K562 (cell line): ENCODE data around the gene TMEM191C. TPM values are rescaled to one million over a fixed set of nuclear protein-coding genes. Genes with fewer than 3 reads are reported as not detected.
A peak's percentile ranks its signal among the peaks of the same experiment; 100 is the strongest.

Source experiments
- ATAC-seq: fragments of 200-7000 bp; cut with Tn5 transposase; 3 replicates; pipeline ENCODE4 v1.9.1; 2020; ENCODE audit warnings: moderate library complexity
- BruUV-seq: library from RNA; stranded (reverse); fragments of 400-500 nt; replicated peaks from 2 replicates; lab custom pipeline; 2021; lab: Mats Ljungman, UMichigan
- CTCF ChIA-PET: fragments of 300-600 bp; formaldehyde crosslinking; extraction: SDS; loops from one replicate; lab custom pipeline; 2021; ENCODE audit warnings: low intra/inter-chr PET ratio; lab: Yijun Ruan, JAX
- POLR2A ChIA-PET: fragments of 300-600, 350-650 bp; sonication (Branson Sonifier 250); formaldehyde crosslinking; extraction: SDS; loops from one replicate; lab custom pipeline; 2021; ENCODE audit warnings: antibody characterized with exemption, inconsistent platforms; lab: Yijun Ruan, JAX
- DNase-seq, 4 experiments: peaks; one replicate each; pipeline versions ENCODE4 v3.0.0 to v3.0.0-alpha.2; 2011 to 2018; ENCODE audit warnings: low spot score in 3 of 4, mixed read lengths in 3 of 4; ENCODE audit errors: extremely low read depth in 1 of 4
- FAIRE-seq: peaks from 2 replicates; lab custom pipeline; 2011; peaks lifted over from hg19 to GRCh38; lab: Jason Lieb, UNC
- H2AFZ ChIP-seq: 2 replicates; pipeline ENCODE4 v1.6.0; 2011; ENCODE audit warnings: low read depth, low read length, control low read depth, inconsistent platforms
- H3K27ac ChIP-seq: fragments of 200-600 bp; 3 replicates; pipeline ENCODE4 v1.8.0; 2011; ENCODE audit warnings: low read depth, mild to moderate bottlenecking, control low read depth, inconsistent platforms, low read length, moderate library complexity, mixed read lengths; ENCODE audit errors: extremely low read depth
- H3K27me3 ChIP-seq, 2 experiments: fragments of 300-600 bp in 1 of 2; 2 replicates in 1 of 2; 3 replicates in 1 of 2; pipeline versions ENCODE4 v1.6.0 to v1.8.0; 2011; ENCODE audit warnings: inconsistent platforms in 2 of 2, low read length in 2 of 2, mild to moderate bottlenecking in 1 of 2, mixed read lengths in 1 of 2, moderate library complexity in 1 of 2; ENCODE audit not compliant: control insufficient read depth in 2 of 2, insufficient read depth in 2 of 2
- H3K36me3 ChIP-seq: fragments of 300-600 bp; 3 replicates; pipeline ENCODE4 v1.8.0; 2011; ENCODE audit warnings: mild to moderate bottlenecking, low read length, inconsistent platforms; ENCODE audit not compliant: control insufficient read depth, insufficient read depth
- H3K4me1 ChIP-seq, 2 experiments: fragments of 200-600 bp in 1 of 2; replicated peaks in 1 of 2; 2 replicates in 1 of 2; 3 replicates in 1 of 2; pipeline versions ENCODE4 v1.5.1 to v1.8.0; 2011; ENCODE audit warnings: inconsistent platforms in 2 of 2, low read length in 2 of 2, mild to moderate bottlenecking in 1 of 2, mixed read lengths in 1 of 2, moderate library complexity in 1 of 2; ENCODE audit not compliant: control insufficient read depth in 2 of 2, insufficient read depth in 2 of 2
- H3K4me2 ChIP-seq: 2 replicates; pipeline ENCODE4 v1.6.1; 2011; ENCODE audit warnings: low read length, control low read depth, inconsistent platforms, mixed read lengths; ENCODE audit not compliant: insufficient read depth
- H3K4me3 ChIP-seq: fragments of 200-600 bp; sonication (generic), shearing (Covaris generic); 2 replicates; pipeline ENCODE4 v1.5.1; 2016; ENCODE audit warnings: control low read depth, inconsistent platforms
- H3K79me2 ChIP-seq: fragments of 200-600 bp; 3 replicates; pipeline ENCODE4 v1.8.0; 2011; ENCODE audit warnings: low read length, inconsistent platforms; ENCODE audit not compliant: control insufficient read depth, insufficient read depth
- H3K9ac ChIP-seq, 2 experiments: 2 replicates each; pipeline versions ENCODE4 v1.6.0 to v1.6.1; 2011; ENCODE audit warnings: low read depth in 2 of 2, low read length in 2 of 2, control low read depth in 1 of 2, inconsistent platforms in 1 of 2, mild to moderate bottlenecking in 1 of 2, mixed read lengths in 1 of 2; ENCODE audit not compliant: insufficient read depth in 1 of 2
- H3K9me1 ChIP-seq: one replicate; pipeline ENCODE4 v1.6.0; 2011; ENCODE audit warnings: inconsistent platforms, mild to moderate bottlenecking, low read length, moderate library complexity; ENCODE audit not compliant: control insufficient read depth, insufficient read depth
- H3K9me3 ChIP-seq: replicated peaks from 2 replicates; pipeline ENCODE4 v1.5.1; 2011; ENCODE audit warnings: low read depth, low read length, inconsistent platforms; ENCODE audit not compliant: control insufficient read depth, insufficient read depth
- H4K20me1 ChIP-seq: replicated peaks from 2 replicates; pipeline ENCODE4 v1.6.1; 2011; ENCODE audit warnings: low read length, inconsistent platforms, mixed read lengths; ENCODE audit not compliant: control insufficient read depth, insufficient read depth
- BRCA1 ChIP-seq, 2 experiments: fragments of 450-650 bp in 1 of 2; sonication (generic) in 1 of 2; formaldehyde crosslinking in 1 of 2; IDR thresholded peaks; 2 replicates each; pipeline versions ENCODE4 v1.5.0 to v1.6.1; 2017 to 2020; ENCODE audit warnings: mild to moderate bottlenecking in 1 of 2, missing genetic modification reagents in 1 of 2
- CEBPG ChIP-seq, 3 experiments: fragments of 200-800 bp in 1 of 3; sonication (Bioruptor generic) in 1 of 3; sonication (generic) in 1 of 3; formaldehyde crosslinking in 1 of 3; IDR thresholded peaks in 2 of 3; conservative IDR thresholded peaks in 1 of 3; 2 replicates each; pipeline versions ENCODE4 v1.6.1 to v1.8.0; 2016 to 2022; ENCODE audit warnings: missing compliant biosample characterization in 2 of 3, missing genetic modification characterization in 2 of 3, mild to moderate bottlenecking in 1 of 3, missing genetic modification reagents in 1 of 3
- CREB1 ChIP-seq, 2 experiments: sonication (generic) in 1 of 2; formaldehyde crosslinking in 1 of 2; IDR thresholded peaks; 2 replicates each; pipeline versions ENCODE4 v1.6.1 to v1.8.0; 2012 to 2022; ENCODE audit warnings: inconsistent platforms in 1 of 2, mild to moderate bottlenecking in 1 of 2, missing genetic modification reagents in 1 of 2, moderate library complexity in 1 of 2
- GABPB2 ChIP-seq: fragments of 250-450 bp; sonication (Bioruptor Pico); conservative IDR thresholded peaks from 2 replicates; pipeline ENCODE4 v1.5.1; 2021; ENCODE audit warnings: mild to moderate bottlenecking
- HMGN3 ChIP-seq: IDR thresholded peaks from 2 replicates; pipeline ENCODE4 v1.6.1; 2011; ENCODE audit warnings: borderline replicate concordance, low read depth, mild to moderate bottlenecking, mixed read lengths, low read length; ENCODE audit not compliant: insufficient read length; ENCODE audit errors: extremely low read depth
- JUN ChIP-seq, 2 experiments: sonication (generic) in 1 of 2; formaldehyde crosslinking in 1 of 2; IDR thresholded peaks; 2 replicates each; pipeline versions ENCODE4 v1.6.1 to v1.8.0; 2012 to 2022; ENCODE audit warnings: borderline replicate concordance in 2 of 2, mild to moderate bottlenecking in 2 of 2, improper control_type of control experiment in 1 of 2, low read depth in 1 of 2, low read length in 1 of 2, missing genetic modification reagents in 1 of 2
- PHB ChIP-seq: fragments of 250-450 bp; sonication (Bioruptor Pico); IDR thresholded peaks from 2 replicates; pipeline ENCODE4 v1.5.0; 2021
- POLR2G ChIP-seq: fragments of 200-400 bp; formaldehyde crosslinking; IDR thresholded peaks from 2 replicates; pipeline ENCODE4 v1.6.1; 2017; ENCODE audit warnings: low read depth, mild to moderate bottlenecking, antibody characterized with exemption, low read length, moderate library complexity
- PRMT5 ChIP-seq: sonication (generic); formaldehyde crosslinking; IDR thresholded peaks from 2 replicates; pipeline ENCODE4 v1.5.0; 2020; ENCODE audit warnings: missing genetic modification reagents
- STAG1 ChIP-seq: sonication (generic); formaldehyde crosslinking; IDR thresholded peaks from 2 replicates; pipeline ENCODE4 v1.5.0; 2020; ENCODE audit warnings: missing genetic modification reagents, borderline replicate concordance
- TFAP4 ChIP-seq: sonication (generic); formaldehyde crosslinking; IDR thresholded peaks from 2 replicates; pipeline ENCODE4 v1.8.0; 2022; ENCODE audit warnings: missing genetic modification reagents, mild to moderate bottlenecking, moderate library complexity, borderline replicate concordance
- WGBS: fragments of 100-300 bp; shearing (Covaris generic); methylation state at CpG from one replicate; pipeline ENCODE4 v1.1.6; 2016; ENCODE audit warnings: low coverage, mixed read lengths; ENCODE audit not compliant: insufficient coverage; ENCODE audit errors: missing lambda C conversion rate; 5-methylcytosine and 5-hydroxymethylcytosine counted together
- in situ Hi-C: fragments of 300-500 bp; cut with MboI; formaldehyde crosslinking; loops from 4 replicates; pipeline ENCODE4 v1.15.0; 2018; ENCODE audit warnings: inconsistent platforms, mixed read lengths
- intact Hi-C: fragments of 100-400 bp; cut with micrococcal nuclease; formaldehyde crosslinking; loops from 2 replicates; pipeline ENCODE4 v1.14.2; 2022
- polyA plus RNA-seq, 8 experiments: library from polyadenylated mRNA; depleted of rRNA in 4 of 8; stranded (reverse) in 5 of 8; unstranded in 3 of 8; fragments of >200 nt; fragmentation: Nextera tagmentation in 2 of 8; fragmentation: Illumina TruSeq in 1 of 8; extraction: Ambion mirVana in 2 of 8; extraction: Trizol in 1 of 8; gene quantifications; 2 replicates each; pipeline versions ENCODE4 v1.2.1 to v1.2.3, GENCODE V29; 2011 to 2014; ENCODE audit warnings: inconsistent platforms in 1 of 8, missing spikeins in 1 of 8
- total RNA-seq, 7 experiments: library from RNA; depleted of rRNA in 6 of 7; stranded (reverse); fragments of >200 nt in 6 of 7; fragmentation: Illumina TruSeq in 2 of 7; extraction: Trizol in 2 of 7; gene quantifications; 2 replicates each; pipeline versions ENCODE4 v1.2.1 to v1.2.3, GENCODE V29; 2011 to 2021; ENCODE audit warnings: low replicate concordance in 1 of 7
- TF ChIP-seq, protein P1 (sequence below), 2 experiments: fragments of 450-650 bp in 1 of 2; sonication (generic) in 1 of 2; formaldehyde crosslinking; conservative IDR thresholded peaks; 2 replicates each; pipeline versions ENCODE4 v1.4.0 to v1.8.1; 2020 to 2022; ENCODE audit warnings: mild to moderate bottlenecking in 1 of 2, missing genetic modification reagents in 1 of 2
- TF ChIP-seq, protein P2 (sequence below): sonication (generic); formaldehyde crosslinking; IDR thresholded peaks from 2 replicates; pipeline ENCODE4 v1.8.0; 2022; ENCODE audit warnings: mild to moderate bottlenecking, missing genetic modification reagents

The TMEM191C gene
- total and polyA plus RNA-seq, 9 of the 15 experiments (the other 6 are each of a cell fraction or from before 2014, with no cell fraction given): 0.15 to 7.1 (median 1.1) TPM

DNA sequence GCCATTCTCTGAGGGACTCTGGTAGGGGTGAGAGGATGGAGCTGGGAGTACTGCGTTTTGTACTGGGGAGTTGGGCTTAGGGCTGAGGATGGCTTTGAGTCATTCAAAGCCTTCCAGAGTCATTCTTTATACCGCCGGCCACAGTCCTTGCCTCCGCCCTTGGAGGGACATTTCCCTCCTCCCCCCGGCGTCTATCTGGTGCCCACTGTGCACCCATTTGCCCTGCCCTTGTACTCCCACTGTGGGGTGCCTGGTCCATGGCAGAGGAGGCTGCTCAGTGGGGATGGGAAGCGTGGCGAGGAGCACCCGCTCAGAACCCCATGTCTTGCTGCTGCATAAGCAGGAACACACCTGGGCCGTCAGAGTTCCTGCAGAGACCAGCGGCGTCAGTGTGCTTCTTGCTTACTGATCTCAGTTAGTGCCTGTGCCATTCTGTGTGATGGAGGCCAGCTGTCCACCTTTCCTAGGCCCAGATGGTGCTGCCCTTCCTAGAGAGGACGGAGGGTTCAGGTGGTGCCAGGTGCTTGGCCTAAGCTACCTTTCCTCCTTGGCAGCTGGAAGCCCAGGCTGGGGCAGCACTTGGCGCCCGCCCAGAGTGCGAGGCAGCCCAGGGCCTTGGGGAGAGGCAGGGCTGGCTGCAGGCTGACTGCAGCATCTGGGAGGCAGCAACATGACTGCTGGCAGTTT, 23.3 kb upstream of the TMEM191C start:
- H3K4me2 ChIP-seq: no peak overlapping the region
- H4K20me1 ChIP-seq: peaks cover 55% of the 10 kb centered on the region
- peak overlapping the region in 1 of 2 experiments; percentile 61; a peak in 2 of 4 replicates for H3K9ac ChIP-seq
- no peak overlapping the region for H3K4me3 ChIP-seq
- H3K4me1 ChIP-seq: peaks cover 0 to 63% of the 10 kb centered on the region in 2 experiments; a peak in 3 of 5 replicates
- DNase-seq (no peak), FAIRE-seq (no peak), ATAC-seq (no peak)
- no peaks in the 10 kb centered on the region for H3K27me3 ChIP-seq
- H2AFZ ChIP-seq: no peak overlapping the region
- intact Hi-C loops: no loop called here
- in situ Hi-C loops: no loop called here
- peaks cover 43% of the 10 kb centered on the region for H3K79me2 ChIP-seq
- ChIA-PET POLR2A (interaction anchor here (0.8 to 1.7 kb wide), 6 partner anchors 9 to 205 kb away, joined by 3 to 6 read pairs (median 3); no protein-coding TSS in a partner anchor), CTCF (no interaction called here)
- WGBS: 82% methylated on average over 16 of the region's 16 CpGs
- H3K36me3 ChIP-seq: peaks cover 64% of the 10 kb centered on the region
- BruUV-seq: no TSS peak
- no peak overlapping the region for H3K27ac ChIP-seq
- H3K9me1 ChIP-seq: peaks cover 19% of the 10 kb centered on the region
- no peaks in the 10 kb centered on the region for H3K9me3 ChIP-seq
- TF ChIP-seq HMGN3 (peak; percentile 60), CEBPG (CRISPR knock-in tag; IDR thresholded peaks at IDR 0.05) (peak; percentile 33; the same call in 1 of the 2 replicates), CEBPG (tag; conservative IDR thresholded peaks at IDR 0.05 in 1 of 2, IDR thresholded peaks at IDR 0.05 in 1 of 2) (no peak), GABPB2 (0 out of 2 replicates have a peak, but pooled peaks have one; percentile 59), TFAP4 (CRISPR knock-in tag) (peak; percentile 37; the same call in 1 of the 2 replicates), PRMT5 (peak; percentile 14; the same call in 1 of the 2 replicates), JUN (IDR thresholded peaks at IDR 0.05; ENCODE audit: borderline replicate concordance, low read depth, low read length) (no peak), JUN (CRISPR knock-in tag; IDR thresholded peaks at IDR 0.05; ENCODE audit: borderline replicate concordance) (peak; percentile 69; the same call in 1 of the 2 replicates), STAG1 (CRISPR knock-in tag) (0 out of 2 replicates have a peak, but pooled peaks have one; percentile 34), CREB1 (IDR thresholded peaks at IDR 0.05) (no peak), CREB1 (CRISPR knock-in tag; IDR thresholded peaks at IDR 0.05) (0 out of 2 replicates have a peak, but pooled peaks have one; percentile 39), POLR2G (peak; percentile 52; the same call in 1 of the 2 replicates), BRCA1 (IDR thresholded peaks at IDR 0.05) (no peak), BRCA1 (CRISPR knock-in tag; IDR thresholded peaks at IDR 0.05) (peak; percentile 73; the same call in 1 of the 2 replicates), PHB (0 out of 2 replicates have a peak, but pooled peaks have one; percentile 31)
- TF ChIP-seq, protein P1, sequence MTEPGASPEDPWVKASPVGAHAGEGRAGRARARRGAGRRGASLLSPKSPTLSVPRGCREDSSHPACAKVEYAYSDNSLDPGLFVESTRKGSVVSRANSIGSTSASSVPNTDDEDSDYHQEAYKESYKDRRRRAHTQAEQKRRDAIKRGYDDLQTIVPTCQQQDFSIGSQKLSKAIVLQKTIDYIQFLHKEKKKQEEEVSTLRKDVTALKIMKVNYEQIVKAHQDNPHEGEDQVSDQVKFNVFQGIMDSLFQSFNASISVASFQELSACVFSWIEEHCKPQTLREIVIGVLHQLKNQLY (CRISPR knock-in tag; conservative IDR thresholded peaks at IDR 0.05): peak in 1 of 2 experiments; percentile 74; a peak in 1 of 4 replicates
- TF ChIP-seq, protein P2, sequence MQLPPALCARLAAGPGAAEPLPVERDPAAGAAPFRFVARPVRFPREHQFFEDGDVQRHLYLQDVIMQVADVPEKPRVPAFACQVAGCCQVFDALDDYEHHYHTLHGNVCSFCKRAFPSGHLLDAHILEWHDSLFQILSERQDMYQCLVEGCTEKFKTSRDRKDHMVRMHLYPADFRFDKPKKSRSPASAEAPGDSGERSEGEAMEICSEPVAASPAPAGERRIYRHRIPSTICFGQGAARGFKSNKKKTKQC (CRISPR knock-in tag): 0 out of 2 replicates have a peak, but pooled peaks have one; percentile 50
